HG03469 (cell line): ENCODE data around the gene ZNF552.
"Not testable (repeated sequence)": the region's sequence is repeated elsewhere in the genome, so short reads cannot be mapped to it uniquely, and the experiment has no call there.

Experiments used
- ATAC-seq: cut with Tn5 transposase; IDR thresholded peaks from one replicate; pipeline ENCODE4 v1.9.1; 2021; ENCODE audit warnings: mild to moderate bottlenecking, moderate library complexity, moderate number of reproducible peaks; ENCODE audit not compliant: unreplicated experiment

Gene ZNF552

DNA sequence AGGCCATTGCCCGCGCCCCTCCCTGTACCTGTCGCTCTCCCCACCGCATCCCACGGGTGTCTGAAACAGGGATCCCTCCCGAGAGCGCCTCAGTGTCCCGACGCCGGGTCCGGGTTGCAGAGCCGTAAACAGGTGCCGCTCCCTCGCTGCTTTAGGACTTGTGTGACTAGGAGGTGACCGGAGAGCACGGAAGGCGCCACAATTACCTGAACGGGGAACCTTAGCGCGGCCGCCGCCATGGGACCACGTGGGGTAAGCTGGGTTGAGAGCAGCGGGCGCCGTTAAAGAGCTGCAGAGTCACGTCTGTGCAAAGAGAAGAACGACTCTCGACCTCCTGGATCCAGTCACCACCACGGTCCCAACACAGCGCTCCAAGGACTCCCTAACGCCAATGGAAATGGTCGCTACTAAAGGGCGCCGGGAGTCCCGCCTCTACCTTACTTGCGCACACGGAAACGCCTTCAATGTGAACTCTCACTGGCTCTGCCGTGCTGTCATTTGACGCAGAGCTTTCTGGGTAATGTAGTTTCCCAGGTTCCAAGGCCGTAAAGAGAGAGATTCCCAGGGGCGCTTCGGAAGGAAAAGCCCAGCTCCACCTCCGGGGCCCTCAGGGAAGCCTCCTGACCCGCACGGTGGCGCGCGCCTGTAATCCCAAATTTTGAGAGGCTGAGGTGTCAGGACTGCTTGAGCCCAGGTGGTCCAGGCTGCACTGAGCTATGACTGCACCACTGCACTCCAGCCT is at the start of gene ZNF552:
Gene ZNF552 (minus strand): TSS at position 409 of the 742 bp plus-strand sequence. CDS start 170 bp downstream, at position 239.
- peak; percentile 45 for ATAC-seq

DNA sequence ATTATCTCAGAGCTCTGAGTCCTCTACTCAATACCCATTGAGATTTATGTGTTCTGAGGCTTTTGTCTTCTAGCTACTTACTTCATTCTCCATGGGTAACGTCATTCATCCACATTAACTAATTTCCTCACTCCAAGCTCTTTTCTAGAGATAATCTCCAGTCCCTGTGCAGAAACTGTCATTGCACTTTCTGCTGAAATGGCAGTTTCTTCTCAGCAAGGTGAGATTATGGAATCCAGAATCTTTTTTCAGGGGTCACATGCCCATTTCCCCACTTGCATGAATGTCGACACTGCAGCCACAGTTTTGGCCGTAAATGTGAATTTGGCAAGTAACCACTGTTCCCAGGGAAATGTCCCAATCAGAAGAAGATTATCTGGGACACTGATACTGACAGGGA is 47.6 kb upstream of the ZNF552 start:
- ATAC-seq: not testable (repeated sequence)

DNA sequence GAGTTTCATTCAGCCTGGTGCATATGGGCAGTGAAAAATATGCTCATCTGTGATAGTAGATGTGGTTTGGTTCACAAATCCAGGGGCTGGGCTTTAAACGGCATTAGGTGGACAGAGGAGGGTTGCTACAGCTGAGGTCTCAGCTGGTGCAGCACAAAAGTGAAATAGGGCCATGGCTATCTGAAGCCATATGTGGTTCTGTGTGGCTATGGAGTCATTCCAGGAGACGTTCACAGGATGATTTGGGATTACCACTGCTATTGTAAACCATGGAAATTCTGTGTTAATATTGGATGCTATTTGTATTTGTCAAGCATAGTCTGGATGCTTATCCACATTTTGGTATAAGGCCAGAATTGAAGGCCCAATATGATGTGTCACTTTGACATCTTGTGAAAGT is 39.4 kb upstream of the ZNF552 start:
- ATAC-seq: not testable (repeated sequence)

DNA sequence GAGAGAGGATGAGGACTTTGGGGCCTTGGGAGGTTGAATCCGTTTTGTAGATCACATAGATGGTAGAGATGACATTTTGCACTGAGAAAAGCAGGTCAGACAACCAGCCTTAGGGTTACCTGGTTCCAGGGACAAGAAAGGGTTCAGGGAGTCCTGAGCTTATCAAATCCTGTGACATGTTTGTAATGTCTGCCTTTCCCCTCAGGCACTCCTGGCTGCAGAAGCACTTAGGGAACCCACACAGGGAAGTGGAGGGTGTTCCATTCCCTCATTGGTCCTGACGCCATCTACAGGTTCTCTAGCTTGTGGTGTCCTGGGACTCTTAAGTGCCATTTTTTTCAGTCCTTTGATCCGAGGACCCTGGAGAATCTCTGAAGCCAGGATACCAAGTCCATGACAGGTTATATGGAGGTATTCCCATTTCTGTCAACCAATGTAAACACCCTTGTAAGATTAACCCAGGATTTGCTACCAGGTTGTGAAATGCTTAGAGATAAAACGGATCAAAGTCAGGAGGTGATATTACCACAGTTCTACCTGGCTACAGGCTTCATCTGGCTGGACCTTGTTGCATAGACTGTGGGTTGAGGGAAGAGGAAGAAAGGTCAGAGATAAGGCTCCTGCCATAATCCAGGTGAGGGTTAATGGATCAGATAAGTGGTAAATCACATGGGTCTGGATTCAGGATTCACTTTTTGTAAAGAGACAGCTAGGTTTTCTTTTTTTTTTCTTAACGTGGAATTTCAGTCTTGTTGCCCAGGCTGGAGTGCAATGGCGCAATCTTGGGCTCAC is 37.3 kb upstream of the ZNF552 start:
- not testable (repeated sequence) for ATAC-seq

DNA sequence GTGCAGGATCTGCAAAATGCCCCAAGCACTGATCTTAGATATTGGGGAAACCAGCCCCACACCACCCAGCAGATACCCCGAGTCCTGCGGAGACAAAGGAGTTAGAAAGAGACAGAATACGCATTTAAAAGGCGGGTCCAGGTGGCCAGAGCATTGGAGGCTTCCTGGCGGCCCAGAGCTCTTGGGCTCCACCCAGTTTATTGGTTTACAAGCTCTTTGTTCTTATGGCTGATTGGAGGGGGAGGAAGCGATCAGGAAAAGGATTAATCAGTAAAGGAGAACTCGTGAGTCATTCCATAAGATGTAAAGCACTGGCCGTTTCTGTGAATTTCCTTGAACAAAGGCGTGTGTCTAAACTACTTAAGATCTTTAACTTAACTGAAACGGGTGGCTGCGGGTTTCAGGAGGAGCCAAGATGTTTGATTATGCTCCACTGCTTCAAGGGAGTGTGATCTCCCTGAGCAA is 35.9 kb upstream of the ZNF552 start:
- no peak for ATAC-seq

DNA sequence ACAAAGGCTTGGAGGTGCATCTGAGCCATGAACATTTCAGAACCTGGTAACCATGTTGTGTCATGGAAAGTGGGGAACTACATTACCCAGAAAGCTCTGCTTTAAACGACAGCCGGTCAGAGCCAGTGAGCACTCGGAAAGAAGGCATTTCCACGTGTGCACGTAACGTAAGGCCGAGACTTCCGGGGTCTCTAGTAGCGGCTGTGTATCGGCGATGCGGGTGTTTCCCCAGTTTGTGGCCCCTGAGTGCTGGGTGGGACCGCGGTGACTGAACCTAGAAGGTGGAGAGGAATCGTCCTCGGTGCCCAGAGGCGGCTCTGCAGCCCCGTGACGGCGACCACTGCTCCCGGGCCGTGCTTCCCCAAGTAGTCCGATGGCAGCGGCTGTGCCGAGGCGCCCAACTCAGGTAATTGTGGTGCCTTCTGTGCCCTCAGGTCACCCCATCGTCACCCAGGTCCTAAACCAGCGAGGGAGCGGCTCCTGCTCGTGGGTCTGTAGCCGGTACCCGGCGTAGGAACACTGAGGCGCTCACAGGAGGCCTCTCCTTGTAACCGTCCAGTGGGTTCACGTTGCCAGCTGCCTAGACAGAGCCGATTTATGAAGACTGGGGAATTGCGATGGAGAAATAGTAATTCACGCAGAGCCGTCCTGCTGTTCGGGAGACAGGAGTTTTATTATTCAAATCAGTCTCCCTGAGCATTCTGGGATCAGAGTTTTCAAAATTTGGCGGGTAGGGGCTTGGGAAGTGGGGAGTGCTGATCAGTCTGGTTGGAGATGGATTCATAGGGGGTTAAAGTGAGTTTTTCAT is 35.2 kb upstream of the ZNF552 start, which contains the start of gene ZNF587:
Gene ZNF587 (plus strand): TSS at position 194 of the 808 bp plus-strand sequence. CDS start 180 bp downstream, at position 374.
- ATAC-seq: peak; percentile 87

DNA sequence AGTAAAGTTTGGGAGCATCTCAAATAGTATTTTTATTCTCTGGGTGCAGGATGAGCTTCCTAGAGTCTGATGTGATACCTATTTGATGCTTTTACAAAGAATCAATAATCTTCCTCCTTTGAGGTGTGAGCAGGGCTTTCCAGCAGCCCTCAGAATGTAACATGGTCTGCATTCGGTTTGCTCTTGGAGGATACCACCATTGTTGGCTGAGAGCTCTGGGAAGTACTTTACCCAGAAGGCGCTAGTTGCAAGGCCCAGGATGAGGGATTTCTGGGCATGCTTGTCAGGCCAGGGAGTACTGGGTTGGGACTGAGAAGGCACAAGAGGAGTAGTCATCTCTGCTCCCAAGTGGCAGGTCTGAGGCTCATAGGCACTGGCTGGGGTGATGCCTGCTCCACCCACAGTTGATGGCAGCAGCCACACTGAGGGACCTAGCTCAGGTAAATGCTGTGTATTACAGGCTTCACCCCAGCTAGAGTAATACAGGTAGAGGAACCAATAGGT is 34.5 kb upstream of the ZNF552 start:
- ATAC-seq: not testable (repeated sequence)

DNA sequence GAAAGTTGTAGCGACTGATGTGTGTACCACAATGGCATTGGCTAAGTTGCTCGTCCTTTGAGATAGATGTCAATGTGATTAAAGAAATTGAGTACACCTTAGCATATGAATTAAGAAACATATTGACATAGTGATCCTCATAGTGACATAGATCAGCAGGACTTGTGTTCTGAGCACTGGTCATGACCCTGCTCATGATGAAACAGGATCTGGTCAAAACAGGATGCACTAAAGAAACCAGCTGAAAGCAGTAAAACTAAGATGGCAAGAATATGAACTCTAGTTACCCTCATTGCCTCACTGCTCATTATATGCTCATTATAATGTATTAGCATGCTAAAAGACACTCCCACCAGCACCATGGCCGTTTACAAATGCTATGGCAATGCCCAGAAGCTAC is 32.5 kb upstream of the ZNF552 start:
- ATAC-seq: not testable (repeated sequence)

DNA sequence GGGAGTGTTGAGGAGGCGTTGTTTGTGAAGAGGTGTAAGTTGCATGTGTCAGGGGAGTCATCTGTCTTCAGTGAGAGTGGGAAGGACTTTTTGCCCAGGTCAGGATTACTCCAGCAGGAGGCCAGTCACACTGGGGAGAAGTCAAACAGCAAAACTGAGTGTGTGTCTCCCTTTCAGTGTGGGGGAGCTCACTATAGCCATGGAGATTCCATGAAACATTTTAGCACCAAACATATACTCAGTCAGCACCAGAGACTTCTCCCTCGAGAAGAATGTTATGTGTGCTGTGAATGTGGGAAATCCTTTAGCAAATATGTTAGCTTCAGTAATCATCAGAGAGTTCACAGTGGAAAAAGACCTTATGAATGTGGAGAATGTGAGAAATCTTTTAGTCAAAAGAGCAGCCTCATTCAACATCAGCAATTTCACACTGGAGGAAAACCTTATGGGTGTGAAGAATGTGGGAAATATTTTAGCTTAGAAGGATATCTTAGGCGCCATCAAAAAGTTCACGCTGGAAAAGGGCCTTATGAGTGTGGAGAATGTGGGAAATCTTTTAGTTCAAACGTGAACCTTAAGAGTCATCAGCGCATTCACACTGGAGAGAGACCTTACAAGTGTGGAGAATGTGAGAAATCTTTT is 26.5 kb upstream of the ZNF552 start:
- ATAC-seq: no peak

DNA sequence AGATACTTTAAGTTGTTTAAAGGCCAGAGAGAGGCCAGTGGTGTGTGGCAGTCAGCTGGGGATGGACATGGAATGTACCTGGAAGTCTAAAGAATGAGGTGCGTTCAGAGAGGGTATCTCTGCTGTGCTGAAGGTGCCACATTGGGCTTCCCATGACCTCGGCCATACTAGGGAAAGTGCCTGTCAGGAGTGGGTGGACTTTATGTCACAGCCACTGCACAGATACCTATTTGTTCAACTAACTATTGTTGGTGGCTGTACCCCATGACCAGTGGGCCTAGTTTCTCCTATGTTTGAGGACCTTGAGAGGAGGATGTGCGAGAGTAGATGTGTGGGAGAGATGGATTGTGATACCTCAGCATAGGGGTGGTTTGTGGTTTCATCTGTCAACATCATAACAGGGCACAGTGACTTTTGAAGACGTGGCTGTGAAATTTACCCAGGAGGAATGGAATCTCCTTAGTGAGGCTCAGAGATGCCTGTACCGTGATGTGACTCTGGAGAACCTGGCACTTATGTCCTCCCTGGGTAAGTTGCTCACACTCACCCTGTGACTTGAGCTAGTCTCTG is 24.0 kb upstream of the ZNF552 start:
- ATAC-seq: not testable (repeated sequence)

DNA sequence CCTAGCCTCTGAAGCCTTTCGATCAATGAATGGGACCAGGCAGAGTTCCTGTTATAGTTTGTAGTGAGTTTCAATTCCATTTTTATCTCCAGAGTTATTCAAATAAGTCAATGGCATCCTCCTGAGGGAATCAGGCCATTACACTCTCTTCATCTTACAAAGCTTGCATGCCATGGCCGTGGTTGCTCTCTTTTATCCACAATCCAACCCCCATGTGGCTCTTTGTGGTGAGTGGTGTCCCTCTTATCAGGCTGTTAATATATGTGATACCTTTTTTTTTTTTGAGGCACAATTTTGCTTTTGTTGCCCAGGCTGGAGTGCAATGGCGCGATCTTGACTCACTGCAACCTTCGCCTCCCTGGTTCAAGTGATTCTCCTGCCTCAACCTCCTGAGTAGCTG is 22.3 kb upstream of the ZNF552 start:
- not testable (repeated sequence) for ATAC-seq

DNA sequence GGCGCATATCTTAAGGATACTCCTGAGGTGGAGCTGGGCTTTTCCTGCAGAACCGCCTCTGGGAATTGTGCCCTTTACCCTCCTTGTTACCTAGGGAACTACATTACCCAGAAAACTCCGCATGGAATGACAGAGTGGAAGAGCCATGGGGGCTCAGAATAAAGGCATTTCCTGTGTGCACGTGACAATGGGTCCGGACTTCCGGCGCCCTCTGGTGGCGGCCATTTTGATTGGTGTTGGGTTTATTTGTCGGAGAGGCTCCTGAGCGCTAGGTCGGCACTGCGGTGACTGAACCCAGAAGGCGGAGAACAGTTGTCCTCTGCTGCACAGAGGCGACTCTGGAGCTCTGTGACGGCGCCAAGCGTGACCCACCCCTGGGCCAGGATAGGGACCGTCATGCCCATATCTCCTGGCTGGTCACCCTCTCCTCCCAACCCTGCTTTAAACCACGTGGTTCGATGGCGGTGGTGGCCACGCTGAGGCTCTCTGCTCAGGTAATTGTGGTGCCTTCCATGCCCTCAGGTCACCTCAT is 15.4 kb upstream of the ZNF552 start, which contains the start of gene ZNF587B:
Gene ZNF587B (plus strand): TSS at position 229 of the 532 bp plus-strand sequence. CDS start 230 bp downstream, at position 459.
- ATAC-seq: no peak

DNA sequence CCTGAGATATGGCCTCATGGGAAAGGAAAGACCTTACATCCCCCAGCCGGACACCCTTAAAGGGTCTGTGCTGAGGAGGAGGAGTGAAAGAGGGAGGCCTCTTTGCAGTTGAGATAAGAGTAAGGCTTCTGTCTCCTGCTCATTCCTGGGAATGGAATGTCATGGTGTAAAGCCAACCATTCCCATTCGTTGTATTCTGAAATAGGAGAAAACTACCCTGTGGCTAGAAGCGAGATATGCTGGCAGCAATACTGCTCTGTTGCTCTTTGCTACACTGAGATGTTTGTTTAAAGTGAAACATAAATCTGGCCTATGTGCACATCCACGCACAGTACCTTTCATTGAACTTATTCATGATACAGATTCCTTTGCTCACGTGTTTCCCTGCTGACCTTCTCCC is 14.6 kb upstream of the ZNF552 start:
- no peak for ATAC-seq

DNA sequence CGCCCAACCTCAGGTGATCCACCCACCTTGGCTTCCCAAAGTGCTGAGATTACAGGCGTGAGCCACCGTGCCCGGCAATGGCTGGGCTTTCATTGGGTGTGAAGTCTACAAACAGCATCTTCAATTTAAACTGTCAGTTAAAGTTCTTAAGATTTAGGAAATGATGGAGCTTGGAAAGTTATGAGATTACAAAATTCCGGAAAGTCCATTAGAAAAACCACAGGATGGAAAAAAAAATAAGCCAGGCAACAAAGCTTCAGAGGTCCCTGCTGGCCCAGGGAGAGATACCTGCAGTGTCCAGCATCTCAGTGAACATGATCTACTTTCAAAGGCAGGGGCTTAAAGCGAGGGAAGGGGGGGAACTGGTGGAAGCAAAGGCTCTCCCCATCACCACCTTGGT is 10.8 kb upstream of the ZNF552 start:
- no peak for ATAC-seq

DNA sequence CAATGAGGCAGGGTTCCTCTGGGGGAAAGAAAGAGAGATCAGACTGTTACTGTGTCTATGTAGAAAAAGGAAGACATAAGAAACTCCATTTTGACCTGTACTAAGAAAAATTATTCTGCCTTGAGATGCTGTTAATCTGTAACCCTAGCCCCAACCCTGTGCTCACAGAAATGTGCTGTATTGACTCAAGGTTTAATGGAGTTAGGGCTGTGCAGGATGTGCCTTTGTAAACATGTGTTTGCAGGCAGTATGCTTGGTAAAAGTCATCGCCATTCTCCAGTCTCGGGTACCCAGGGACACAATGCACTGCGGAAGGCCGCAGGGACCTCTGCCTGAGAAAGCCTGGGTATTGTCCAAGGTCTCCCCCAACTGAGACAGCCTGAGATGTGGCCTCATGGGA is 8.9 kb upstream of the ZNF552 start:
- ATAC-seq: not testable (repeated sequence)

DNA sequence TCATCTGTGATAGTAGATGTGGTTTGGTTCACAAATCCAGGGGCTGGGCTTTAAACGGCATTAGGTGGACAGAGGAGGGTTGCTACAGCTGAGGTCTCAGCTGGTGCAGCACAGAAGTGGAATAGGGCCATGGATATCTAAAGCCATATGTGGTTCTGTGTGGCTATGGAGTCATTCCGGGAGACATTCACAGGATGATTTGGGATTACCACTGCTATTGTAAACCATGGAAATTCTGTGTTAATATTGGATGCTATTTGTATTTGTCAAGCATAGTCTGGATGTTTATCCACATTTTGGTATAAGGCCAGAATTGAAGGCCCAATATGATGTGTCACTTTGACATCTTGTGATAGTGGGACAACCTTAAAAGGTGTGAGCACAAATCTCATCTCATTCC is 8.4 kb upstream of the ZNF552 start:
- ATAC-seq: not testable (repeated sequence)

DNA sequence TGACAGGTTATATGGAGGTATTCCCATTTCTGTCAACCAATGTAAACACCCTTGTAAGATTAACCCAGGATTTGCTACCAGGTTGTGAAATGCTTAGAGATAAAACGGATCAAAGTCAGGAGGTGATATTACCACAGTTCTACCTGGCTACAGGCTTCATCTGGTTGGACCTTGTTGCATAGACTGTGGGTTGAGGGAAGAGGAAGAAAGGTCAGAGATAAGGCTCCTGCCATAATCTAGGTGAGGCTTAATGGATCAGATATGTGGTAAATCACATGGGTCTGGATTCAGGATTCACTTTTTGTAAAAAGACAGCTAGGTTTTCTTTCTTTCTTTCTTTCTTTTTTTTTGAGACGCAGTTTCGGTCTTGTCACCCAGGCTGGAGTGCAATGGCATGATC is 6.8 kb upstream of the ZNF552 start:
- not testable (repeated sequence) for ATAC-seq

DNA sequence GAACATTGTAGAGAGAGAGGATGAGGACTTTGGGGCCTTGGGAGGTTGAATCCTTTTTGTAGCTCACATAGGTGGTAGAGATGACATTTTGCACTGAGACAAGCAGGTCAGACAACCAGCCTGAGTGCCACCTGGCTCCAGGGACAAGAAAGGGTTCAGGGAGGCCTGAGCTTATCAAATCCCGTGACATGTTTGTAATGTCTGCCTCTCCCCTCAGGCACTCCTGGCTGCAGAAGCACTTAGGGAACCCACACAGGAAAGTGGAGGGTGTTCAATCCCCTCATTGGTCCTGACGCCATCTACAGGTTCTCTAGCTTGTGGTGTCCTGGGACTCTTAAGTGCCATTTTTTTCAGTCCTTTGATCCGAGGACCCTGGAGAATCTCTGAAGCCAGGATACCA is 6.4 kb upstream of the ZNF552 start:
- ATAC-seq: not testable (repeated sequence)

DNA sequence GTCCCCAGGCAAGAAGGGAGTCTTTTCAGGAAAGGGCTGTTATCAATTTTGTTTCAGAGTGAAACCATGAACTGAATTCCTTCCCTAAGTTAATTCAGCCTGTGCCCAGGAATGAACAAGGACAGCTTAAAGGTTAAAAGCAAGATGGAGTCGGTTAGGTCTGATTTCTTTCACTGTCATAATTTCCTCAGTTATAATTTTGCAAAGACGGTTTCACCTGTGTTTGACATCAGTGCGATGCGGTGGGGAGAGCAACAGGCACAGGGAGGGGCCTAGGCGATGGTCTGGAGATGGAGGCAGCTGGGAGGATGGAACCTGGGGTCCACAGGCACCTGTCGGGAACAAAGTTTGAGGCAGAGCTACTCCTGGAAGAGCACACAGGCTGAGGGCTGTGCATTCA is 5.9 kb upstream of the ZNF552 start:
- no peak for ATAC-seq
